Measurements from ENCODE around the gene PDE4B.

The PDE4B gene

GRCh38 chr1:66311628-66312027, 518.9 kb downstream of the PDE4B start:
- TF ChIP-seq EZH2phosphoT487 (IDR thresholded peaks at IDR 0.05; ENCODE audit: borderline replicate concordance): no peak
- TF ChIP-seq CTCF (conservative IDR thresholded peaks at IDR 0.05; ENCODE audit: low read length): no peak
- H2AFZ ChIP-seq (ENCODE audit: low read length): no peak overlapping the region
- H3K79me2 ChIP-seq (ENCODE audit: insufficient read depth, low read length): no peaks in the 10 kb centered on the region

GRCh38 chr1:66312271-66312990, 519.7 kb downstream of the PDE4B start:
- Histone ChIP-seq H3K9me2 (replicated peaks; ENCODE audit: low read depth, low read length) (no peaks in the 10 kb centered on the region), H3K9ac (ENCODE audit: low read depth, low read length, poor library complexity, severe bottlenecking) (no peak overlapping the region), H3K79me2 (ENCODE audit: insufficient read depth, low read length) (no peaks in the 10 kb centered on the region), H4K20me1 (ENCODE audit: insufficient read depth, low read length, poor library complexity, severe bottlenecking) (no peaks in the 10 kb centered on the region), H3K4me3 (ENCODE audit: low read length, poor library complexity, severe bottlenecking) (no peak overlapping the region), H3F3A (ENCODE audit: low read depth) (no peaks in the 10 kb centered on the region), H3K27me3 (ENCODE audit: insufficient read depth, low read length, poor library complexity, severe bottlenecking) (no peaks in the 10 kb centered on the region), H3K9me3 (ENCODE audit: insufficient read depth, low read depth, low read length) (no peaks in the 10 kb centered on the region), H3K4me2 (ENCODE audit: low read depth, low read length, poor library complexity, severe bottlenecking) (no peak overlapping the region), H3K36me3 (ENCODE audit: insufficient read depth, low read length) (no peaks in the 10 kb centered on the region), H3K4me1 (ENCODE audit: insufficient read depth, low read length, poor library complexity, severe bottlenecking) (peaks cover 14% of the 10 kb centered on the region), H2AFZ (ENCODE audit: low read length) (no peak overlapping the region)
- TF ChIP-seq EZH2phosphoT487 (IDR thresholded peaks at IDR 0.05; ENCODE audit: borderline replicate concordance) (no peak), CTCF (conservative IDR thresholded peaks at IDR 0.05; ENCODE audit: low read length) (no peak)

More at GRCh38 chr1:66311628-66312027, 518.9 kb downstream of the PDE4B start:
- H3K9ac ChIP-seq (ENCODE audit: low read depth, low read length, poor library complexity, severe bottlenecking): no peak overlapping the region
- no peaks in the 10 kb centered on the region for H3K27me3 ChIP-seq (ENCODE audit: insufficient read depth, low read length, poor library complexity, severe bottlenecking)
- H3K4me3 ChIP-seq (ENCODE audit: low read length, poor library complexity, severe bottlenecking): no peak overlapping the region
- H3K9me2 ChIP-seq (replicated peaks; ENCODE audit: low read depth, low read length): no peaks in the 10 kb centered on the region
- peaks cover 18% of the 10 kb centered on the region for H3K4me1 ChIP-seq (ENCODE audit: insufficient read depth, low read length, poor library complexity, severe bottlenecking)
- no peaks in the 10 kb centered on the region for H3K9me3 ChIP-seq (ENCODE audit: insufficient read depth, low read depth, low read length)
- H3K4me2 ChIP-seq (ENCODE audit: low read depth, low read length, poor library complexity, severe bottlenecking): no peak overlapping the region
- H3F3A ChIP-seq (ENCODE audit: low read depth): no peaks in the 10 kb centered on the region
- no peaks in the 10 kb centered on the region for H3K36me3 ChIP-seq (ENCODE audit: insufficient read depth, low read length)
- no peaks in the 10 kb centered on the region for H4K20me1 ChIP-seq (ENCODE audit: insufficient read depth, low read length, poor library complexity, severe bottlenecking)

- no peak for TF ChIP-seq EZH2phosphoT487 (IDR thresholded peaks at IDR 0.05; ENCODE audit: borderline replicate concordance)
- no peak for TF ChIP-seq CTCF (conservative IDR thresholded peaks at IDR 0.05; ENCODE audit: low read length)
- Histone ChIP-seq H3F3A (ENCODE audit: low read depth) (no peaks in the 10 kb centered on the region), H3K36me3 (ENCODE audit: insufficient read depth, low read length) (no peaks in the 10 kb centered on the region), H3K27me3 (ENCODE audit: insufficient read depth, low read length, poor library complexity, severe bottlenecking) (no peaks in the 10 kb centered on the region), H3K9ac (ENCODE audit: low read depth, low read length, poor library complexity, severe bottlenecking) (no peak overlapping the region), H3K4me1 (ENCODE audit: insufficient read depth, low read length, poor library complexity, severe bottlenecking) (peaks cover 4% of the 10 kb centered on the region), H3K4me3 (ENCODE audit: low read length, poor library complexity, severe bottlenecking) (no peak overlapping the region), H3K9me3 (ENCODE audit: insufficient read depth, low read depth, low read length) (no peaks in the 10 kb centered on the region), H2AFZ (ENCODE audit: low read length) (no peak overlapping the region), H3K9me2 (replicated peaks; ENCODE audit: low read depth, low read length) (no peaks in the 10 kb centered on the region), H3K79me2 (ENCODE audit: insufficient read depth, low read length) (no peaks in the 10 kb centered on the region), H3K4me2 (ENCODE audit: low read depth, low read length, poor library complexity, severe bottlenecking) (no peak overlapping the region), H4K20me1 (ENCODE audit: insufficient read depth, low read length, poor library complexity, severe bottlenecking) (no peaks in the 10 kb centered on the region)
Measured at GRCh38 chr1:66313429-66313828, 520.7 kb downstream of the PDE4B start.

Measured in Loucy (cell line).